K562 (cell line): ENCODE results near the gene CRHR1. TPM values are rescaled to one million over a fixed set of nuclear protein-coding genes. Genes with fewer than 3 reads are reported as not detected.

Experiments
- ATAC-seq: fragments of 200-7000 bp; cut with Tn5 transposase; 3 replicates; pipeline ENCODE4 v1.9.1; 2020; ENCODE audit warnings: moderate library complexity
- BruUV-seq: library from RNA; stranded (reverse); fragments of 400-500 nt; replicated peaks from 2 replicates; lab custom pipeline; 2021; lab: Mats Ljungman, UMichigan
- CTCF ChIA-PET: fragments of 300-600 bp; formaldehyde crosslinking; extraction: SDS; loops from one replicate; lab custom pipeline; 2021; ENCODE audit warnings: low intra/inter-chr PET ratio; lab: Yijun Ruan, JAX
- POLR2A ChIA-PET: fragments of 300-600, 350-650 bp; sonication (Branson Sonifier 250); formaldehyde crosslinking; extraction: SDS; loops from one replicate; lab custom pipeline; 2021; ENCODE audit warnings: antibody characterized with exemption, inconsistent platforms; lab: Yijun Ruan, JAX
- DNase-seq, 4 experiments: peaks; one replicate each; pipeline versions ENCODE4 v3.0.0 to v3.0.0-alpha.2; 2011 to 2018; ENCODE audit warnings: low spot score in 3 of 4, mixed read lengths in 3 of 4; ENCODE audit errors: extremely low read depth in 1 of 4
- FAIRE-seq: peaks from 2 replicates; lab custom pipeline; 2011; peaks lifted over from hg19 to GRCh38; lab: Jason Lieb, UNC
- H2AFZ ChIP-seq: 2 replicates; pipeline ENCODE4 v1.6.0; 2011; ENCODE audit warnings: low read depth, low read length, control low read depth, inconsistent platforms
- H3K27ac ChIP-seq: fragments of 200-600 bp; 3 replicates; pipeline ENCODE4 v1.8.0; 2011; ENCODE audit warnings: low read depth, mild to moderate bottlenecking, control low read depth, inconsistent platforms, low read length, moderate library complexity, mixed read lengths; ENCODE audit errors: extremely low read depth
- H3K27me3 ChIP-seq, 2 experiments: fragments of 300-600 bp in 1 of 2; 2 replicates in 1 of 2; 3 replicates in 1 of 2; pipeline versions ENCODE4 v1.6.0 to v1.8.0; 2011; ENCODE audit warnings: inconsistent platforms in 2 of 2, low read length in 2 of 2, mild to moderate bottlenecking in 1 of 2, mixed read lengths in 1 of 2, moderate library complexity in 1 of 2; ENCODE audit not compliant: control insufficient read depth in 2 of 2, insufficient read depth in 2 of 2
- H3K36me3 ChIP-seq: fragments of 300-600 bp; 3 replicates; pipeline ENCODE4 v1.8.0; 2011; ENCODE audit warnings: mild to moderate bottlenecking, low read length, inconsistent platforms; ENCODE audit not compliant: control insufficient read depth, insufficient read depth
- H3K4me1 ChIP-seq, 2 experiments: fragments of 200-600 bp in 1 of 2; replicated peaks in 1 of 2; 2 replicates in 1 of 2; 3 replicates in 1 of 2; pipeline versions ENCODE4 v1.5.1 to v1.8.0; 2011; ENCODE audit warnings: inconsistent platforms in 2 of 2, low read length in 2 of 2, mild to moderate bottlenecking in 1 of 2, mixed read lengths in 1 of 2, moderate library complexity in 1 of 2; ENCODE audit not compliant: control insufficient read depth in 2 of 2, insufficient read depth in 2 of 2
- H3K4me2 ChIP-seq: 2 replicates; pipeline ENCODE4 v1.6.1; 2011; ENCODE audit warnings: low read length, control low read depth, inconsistent platforms, mixed read lengths; ENCODE audit not compliant: insufficient read depth
- H3K4me3 ChIP-seq: fragments of 200-600 bp; sonication (generic), shearing (Covaris generic); 2 replicates; pipeline ENCODE4 v1.5.1; 2016; ENCODE audit warnings: control low read depth, inconsistent platforms
- H3K79me2 ChIP-seq: fragments of 200-600 bp; 3 replicates; pipeline ENCODE4 v1.8.0; 2011; ENCODE audit warnings: low read length, inconsistent platforms; ENCODE audit not compliant: control insufficient read depth, insufficient read depth
- H3K9ac ChIP-seq, 2 experiments: 2 replicates each; pipeline versions ENCODE4 v1.6.0 to v1.6.1; 2011; ENCODE audit warnings: low read depth in 2 of 2, low read length in 2 of 2, control low read depth in 1 of 2, inconsistent platforms in 1 of 2, mild to moderate bottlenecking in 1 of 2, mixed read lengths in 1 of 2; ENCODE audit not compliant: insufficient read depth in 1 of 2
- H3K9me1 ChIP-seq: one replicate; pipeline ENCODE4 v1.6.0; 2011; ENCODE audit warnings: inconsistent platforms, mild to moderate bottlenecking, low read length, moderate library complexity; ENCODE audit not compliant: control insufficient read depth, insufficient read depth
- H3K9me3 ChIP-seq: replicated peaks from 2 replicates; pipeline ENCODE4 v1.5.1; 2011; ENCODE audit warnings: low read depth, low read length, inconsistent platforms; ENCODE audit not compliant: control insufficient read depth, insufficient read depth
- H4K20me1 ChIP-seq: replicated peaks from 2 replicates; pipeline ENCODE4 v1.6.1; 2011; ENCODE audit warnings: low read length, inconsistent platforms, mixed read lengths; ENCODE audit not compliant: control insufficient read depth, insufficient read depth
- CBFA2T2 ChIP-seq: fragments of 450-650 bp; conservative IDR thresholded peaks from 2 replicates; pipeline ENCODE4 v1.6.1; 2017; ENCODE audit warnings: mild to moderate bottlenecking
- CEBPB ChIP-seq: fragments of 450-650 bp; IDR thresholded peaks from 2 replicates; pipeline ENCODE4 v1.6.1; 2016; ENCODE audit warnings: missing genetic modification characterization, missing compliant biosample characterization
- ESRRA ChIP-seq: fragments of 450-650 bp; IDR thresholded peaks from 2 replicates; pipeline ENCODE4 v1.6.1; 2014; ENCODE audit warnings: low read depth, mild to moderate bottlenecking, moderate library complexity, borderline replicate concordance
- WGBS: fragments of 100-300 bp; shearing (Covaris generic); methylation state at CpG from one replicate; pipeline ENCODE4 v1.1.6; 2016; ENCODE audit warnings: low coverage, mixed read lengths; ENCODE audit not compliant: insufficient coverage; ENCODE audit errors: missing lambda C conversion rate; 5-methylcytosine and 5-hydroxymethylcytosine counted together
- in situ Hi-C: fragments of 300-500 bp; cut with MboI; formaldehyde crosslinking; loops from 4 replicates; pipeline ENCODE4 v1.15.0; 2018; ENCODE audit warnings: inconsistent platforms, mixed read lengths
- intact Hi-C: fragments of 100-400 bp; cut with micrococcal nuclease; formaldehyde crosslinking; loops from 2 replicates; pipeline ENCODE4 v1.14.2; 2022
- polyA plus RNA-seq, 8 experiments: library from polyadenylated mRNA; depleted of rRNA in 4 of 8; stranded (reverse) in 5 of 8; unstranded in 3 of 8; fragments of >200 nt; fragmentation: Nextera tagmentation in 2 of 8; fragmentation: Illumina TruSeq in 1 of 8; extraction: Ambion mirVana in 2 of 8; extraction: Trizol in 1 of 8; gene quantifications; 2 replicates each; pipeline versions ENCODE4 v1.2.1 to v1.2.3, GENCODE V29; 2011 to 2014; ENCODE audit warnings: inconsistent platforms in 1 of 8, missing spikeins in 1 of 8
- total RNA-seq, 7 experiments: library from RNA; depleted of rRNA in 6 of 7; stranded (reverse); fragments of >200 nt in 6 of 7; fragmentation: Illumina TruSeq in 2 of 7; extraction: Trizol in 2 of 7; gene quantifications; 2 replicates each; pipeline versions ENCODE4 v1.2.1 to v1.2.3, GENCODE V29; 2011 to 2021; ENCODE audit warnings: low replicate concordance in 1 of 7
- TF ChIP-seq, protein P1 (sequence below): fragments of 450-650 bp; IDR thresholded peaks from 2 replicates; pipeline ENCODE4 v1.6.1; 2017; ENCODE audit warnings: antibody characterized with exemption, mild to moderate bottlenecking
- TF ChIP-seq, protein P2 (sequence below): fragments of 250-450 bp; sonication (Bioruptor Pico); IDR thresholded peaks from 2 replicates; pipeline ENCODE4 v1.8.0; 2022; ENCODE audit warnings: moderate library complexity, mild to moderate bottlenecking, inconsistent platforms
- TF ChIP-seq, protein P3 (sequence below): sonication (generic); formaldehyde crosslinking; IDR thresholded peaks from 2 replicates; pipeline ENCODE4 v1.8.0; 2022; ENCODE audit warnings: mild to moderate bottlenecking, missing genetic modification reagents

The CRHR1 gene
- total and polyA plus RNA-seq, 9 of the 15 experiments (the other 6 are each of a cell fraction or from before 2014, with no cell fraction given) = 0.05 TPM; not detected in 8

DNA sequence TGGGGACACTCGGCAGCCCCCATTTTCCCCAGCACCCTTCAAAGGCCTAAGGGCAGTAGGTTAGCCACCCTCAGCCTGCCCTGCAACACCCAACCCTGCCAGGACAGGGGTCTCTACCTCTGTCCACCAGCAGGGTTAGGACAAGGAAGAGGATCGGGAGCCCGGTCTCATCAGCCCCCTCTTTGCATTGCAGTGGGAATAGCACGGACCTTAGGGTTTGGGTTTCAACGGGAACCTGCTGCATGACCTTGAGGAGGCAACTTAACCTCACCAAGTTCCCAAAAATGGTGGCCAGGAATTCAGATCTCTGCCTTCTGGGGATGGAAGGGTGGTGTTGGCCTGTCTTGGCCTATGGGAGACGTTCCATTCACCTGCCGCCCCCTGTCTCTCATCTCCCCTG, 40.4 kb downstream of the CRHR1 start:
- H2AFZ ChIP-seq = no peak overlapping the region
- peaks cover 14 to 81% of the 10 kb centered on the region in 2 experiments; a peak in 4 of 5 replicates for H3K27me3 ChIP-seq
- in situ Hi-C loops (no loop called here), intact Hi-C loops (no loop called here)
- no peak overlapping the region for H3K4me3 ChIP-seq
- H3K4me1 ChIP-seq = no peaks in the 10 kb centered on the region; a peak in 2 of 5 replicates
- H3K4me2 ChIP-seq = no peak overlapping the region
- ChIA-PET CTCF (no interaction called here), POLR2A (interaction anchor here (0.7 kb wide), 1 partner anchor 78 kb away, joined by 3 read pairs; no protein-coding TSS in a partner anchor)
- peaks cover 10% of the 10 kb centered on the region for H4K20me1 ChIP-seq
- DNase-seq (no peak), ATAC-seq (no peak), FAIRE-seq (no peak)
- H3K36me3 ChIP-seq = no peaks in the 10 kb centered on the region
- 2% methylated on average over 7 of the region's 7 CpGs for WGBS
- BruUV-seq = no TSS peak
- no peak overlapping the region for H3K9ac ChIP-seq
- TF ChIP-seq CBFA2T2 (no peak), ESRRA (no peak), CEBPB (no peak)
- TF ChIP-seq, protein P1, sequence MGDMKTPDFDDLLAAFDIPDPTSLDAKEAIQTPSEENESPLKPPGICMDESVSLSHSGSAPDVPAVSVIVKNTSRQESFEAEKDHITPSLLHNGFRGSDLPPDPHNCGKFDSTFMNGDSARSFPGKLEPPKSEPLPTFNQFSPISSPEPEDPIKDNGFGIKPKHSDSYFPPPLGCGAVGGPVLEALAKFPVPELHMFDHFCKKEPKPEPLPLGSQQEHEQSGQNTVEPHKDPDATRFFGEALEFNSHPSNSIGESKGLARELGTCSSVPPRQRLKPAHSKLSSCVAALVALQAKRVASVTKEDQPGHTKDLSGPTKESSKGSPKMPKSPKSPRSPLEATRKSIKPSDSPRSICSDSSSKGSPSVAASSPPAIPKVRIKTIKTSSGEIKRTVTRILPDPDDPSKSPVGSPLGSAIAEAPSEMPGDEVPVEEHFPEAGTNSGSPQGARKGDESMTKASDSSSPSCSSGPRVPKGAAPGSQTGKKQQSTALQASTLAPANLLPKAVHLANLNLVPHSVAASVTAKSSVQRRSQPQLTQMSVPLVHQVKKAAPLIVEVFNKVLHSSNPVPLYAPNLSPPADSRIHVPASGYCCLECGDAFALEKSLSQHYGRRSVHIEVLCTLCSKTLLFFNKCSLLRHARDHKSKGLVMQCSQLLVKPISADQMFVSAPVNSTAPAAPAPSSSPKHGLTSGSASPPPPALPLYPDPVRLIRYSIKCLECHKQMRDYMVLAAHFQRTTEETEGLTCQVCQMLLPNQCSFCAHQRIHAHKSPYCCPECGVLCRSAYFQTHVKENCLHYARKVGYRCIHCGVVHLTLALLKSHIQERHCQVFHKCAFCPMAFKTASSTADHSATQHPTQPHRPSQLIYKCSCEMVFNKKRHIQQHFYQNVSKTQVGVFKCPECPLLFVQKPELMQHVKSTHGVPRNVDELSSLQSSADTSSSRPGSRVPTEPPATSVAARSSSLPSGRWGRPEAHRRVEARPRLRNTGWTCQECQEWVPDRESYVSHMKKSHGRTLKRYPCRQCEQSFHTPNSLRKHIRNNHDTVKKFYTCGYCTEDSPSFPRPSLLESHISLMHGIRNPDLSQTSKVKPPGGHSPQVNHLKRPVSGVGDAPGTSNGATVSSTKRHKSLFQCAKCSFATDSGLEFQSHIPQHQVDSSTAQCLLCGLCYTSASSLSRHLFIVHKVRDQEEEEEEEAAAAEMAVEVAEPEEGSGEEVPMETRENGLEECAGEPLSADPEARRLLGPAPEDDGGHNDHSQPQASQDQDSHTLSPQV = no peak
- TF ChIP-seq, protein P2, sequence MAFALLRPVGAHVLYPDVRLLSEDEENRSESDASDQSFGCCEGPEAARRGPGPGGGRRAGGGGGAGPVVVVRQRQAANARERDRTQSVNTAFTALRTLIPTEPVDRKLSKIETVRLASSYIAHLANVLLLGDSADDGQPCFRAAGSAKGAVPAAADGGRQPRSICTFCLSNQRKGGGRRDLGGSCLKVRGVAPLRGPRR = no peak
- TF ChIP-seq, protein P3, sequence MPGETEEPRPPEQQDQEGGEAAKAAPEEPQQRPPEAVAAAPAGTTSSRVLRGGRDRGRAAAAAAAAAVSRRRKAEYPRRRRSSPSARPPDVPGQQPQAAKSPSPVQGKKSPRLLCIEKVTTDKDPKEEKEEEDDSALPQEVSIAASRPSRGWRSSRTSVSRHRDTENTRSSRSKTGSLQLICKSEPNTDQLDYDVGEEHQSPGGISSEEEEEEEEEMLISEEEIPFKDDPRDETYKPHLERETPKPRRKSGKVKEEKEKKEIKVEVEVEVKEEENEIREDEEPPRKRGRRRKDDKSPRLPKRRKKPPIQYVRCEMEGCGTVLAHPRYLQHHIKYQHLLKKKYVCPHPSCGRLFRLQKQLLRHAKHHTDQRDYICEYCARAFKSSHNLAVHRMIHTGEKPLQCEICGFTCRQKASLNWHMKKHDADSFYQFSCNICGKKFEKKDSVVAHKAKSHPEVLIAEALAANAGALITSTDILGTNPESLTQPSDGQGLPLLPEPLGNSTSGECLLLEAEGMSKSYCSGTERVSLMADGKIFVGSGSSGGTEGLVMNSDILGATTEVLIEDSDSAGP (CRISPR knock-in tag) = no peak
- H3K9me3 ChIP-seq = no peaks in the 10 kb centered on the region
- H3K79me2 ChIP-seq = no peaks in the 10 kb centered on the region
- H3K9me1 ChIP-seq = no peaks in the 10 kb centered on the region
- no peak overlapping the region for H3K27ac ChIP-seq
